ENCODE measurements around the gene BRIP1.

DNA sequence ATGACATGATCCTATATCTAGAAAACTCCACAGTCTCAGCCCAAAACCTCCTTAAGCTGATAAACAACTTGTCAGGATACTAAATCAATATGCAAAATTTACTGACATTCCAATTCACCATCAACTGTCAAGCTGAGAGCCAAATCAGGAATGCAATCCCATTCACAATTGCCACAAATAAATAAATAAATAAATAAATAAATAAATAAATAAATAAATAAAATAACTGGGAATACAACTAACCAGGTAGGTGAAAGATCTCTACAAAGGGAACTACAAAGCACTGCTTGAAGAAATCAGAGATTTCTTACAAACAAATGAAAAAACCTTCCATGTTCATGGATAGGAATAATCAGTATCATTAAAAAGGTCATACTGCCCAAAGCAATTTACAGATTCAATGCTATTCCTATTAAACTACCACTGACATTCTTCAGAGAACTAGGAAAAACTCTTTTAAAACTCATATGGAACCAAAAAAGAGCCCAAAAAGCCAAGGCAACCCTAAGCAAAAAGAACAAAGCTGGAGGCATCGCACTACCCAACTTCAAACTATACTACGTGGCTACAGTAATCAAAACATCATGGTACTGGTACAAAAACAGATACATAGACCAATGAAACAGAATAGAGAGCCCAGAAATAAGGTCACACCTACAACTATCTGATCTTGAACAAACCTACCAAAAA is 37.7 kb downstream of the BRIP1 start:
- TF ChIP-seq RBAK (tag by site-specific recombination; IDR thresholded peaks at IDR 0.05): no peak
- TF ChIP-seq, protein P1, sequence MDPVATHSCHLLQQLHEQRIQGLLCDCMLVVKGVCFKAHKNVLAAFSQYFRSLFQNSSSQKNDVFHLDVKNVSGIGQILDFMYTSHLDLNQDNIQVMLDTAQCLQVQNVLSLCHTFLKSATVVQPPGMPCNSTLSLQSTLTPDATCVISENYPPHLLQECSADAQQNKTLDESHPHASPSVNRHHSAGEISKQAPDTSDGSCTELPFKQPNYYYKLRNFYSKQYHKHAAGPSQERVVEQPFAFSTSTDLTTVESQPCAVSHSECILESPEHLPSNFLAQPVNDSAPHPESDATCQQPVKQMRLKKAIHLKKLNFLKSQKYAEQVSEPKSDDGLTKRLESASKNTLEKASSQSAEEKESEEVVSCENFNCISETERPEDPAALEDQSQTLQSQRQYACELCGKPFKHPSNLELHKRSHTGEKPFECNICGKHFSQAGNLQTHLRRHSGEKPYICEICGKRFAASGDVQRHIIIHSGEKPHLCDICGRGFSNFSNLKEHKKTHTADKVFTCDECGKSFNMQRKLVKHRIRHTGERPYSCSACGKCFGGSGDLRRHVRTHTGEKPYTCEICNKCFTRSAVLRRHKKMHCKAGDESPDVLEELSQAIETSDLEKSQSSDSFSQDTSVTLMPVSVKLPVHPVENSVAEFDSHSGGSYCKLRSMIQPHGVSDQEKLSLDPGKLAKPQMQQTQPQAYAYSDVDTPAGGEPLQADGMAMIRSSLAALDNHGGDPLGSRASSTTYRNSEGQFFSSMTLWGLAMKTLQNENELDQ (tag by site-specific recombination; IDR thresholded peaks at IDR 0.05; ENCODE audit: low read depth): no peak
- TF ChIP-seq, protein P2, sequence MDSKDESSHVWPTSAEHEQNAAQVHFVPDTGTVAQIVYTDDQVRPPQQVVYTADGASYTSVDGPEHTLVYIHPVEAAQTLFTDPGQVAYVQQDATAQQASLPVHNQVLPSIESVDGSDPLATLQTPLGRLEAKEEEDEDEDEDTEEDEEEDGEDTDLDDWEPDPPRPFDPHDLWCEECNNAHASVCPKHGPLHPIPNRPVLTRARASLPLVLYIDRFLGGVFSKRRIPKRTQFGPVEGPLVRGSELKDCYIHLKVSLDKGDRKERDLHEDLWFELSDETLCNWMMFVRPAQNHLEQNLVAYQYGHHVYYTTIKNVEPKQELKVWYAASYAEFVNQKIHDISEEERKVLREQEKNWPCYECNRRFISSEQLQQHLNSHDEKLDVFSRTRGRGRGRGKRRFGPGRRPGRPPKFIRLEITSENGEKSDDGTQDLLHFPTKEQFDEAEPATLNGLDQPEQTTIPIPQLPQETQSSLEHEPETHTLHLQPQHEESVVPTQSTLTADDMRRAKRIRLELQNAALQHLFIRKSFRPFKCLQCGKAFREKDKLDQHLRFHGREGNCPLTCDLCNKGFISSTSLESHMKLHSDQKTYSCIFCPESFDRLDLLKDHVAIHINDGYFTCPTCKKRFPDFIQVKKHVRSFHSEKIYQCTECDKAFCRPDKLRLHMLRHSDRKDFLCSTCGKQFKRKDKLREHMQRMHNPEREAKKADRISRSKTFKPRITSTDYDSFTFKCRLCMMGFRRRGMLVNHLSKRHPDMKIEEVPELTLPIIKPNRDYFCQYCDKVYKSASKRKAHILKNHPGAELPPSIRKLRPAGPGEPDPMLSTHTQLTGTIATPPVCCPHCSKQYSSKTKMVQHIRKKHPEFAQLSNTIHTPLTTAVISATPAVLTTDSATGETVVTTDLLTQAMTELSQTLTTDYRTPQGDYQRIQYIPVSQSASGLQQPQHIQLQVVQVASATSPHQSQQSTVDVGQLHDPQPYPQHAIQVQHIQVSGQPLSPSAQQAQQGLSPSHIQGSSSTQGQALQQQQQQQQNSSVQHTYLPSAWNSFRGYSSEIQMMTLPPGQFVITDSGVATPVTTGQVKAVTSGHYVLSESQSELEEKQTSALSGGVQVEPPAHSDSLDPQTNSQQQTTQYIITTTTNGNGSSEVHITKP (tag by site-specific recombination; IDR thresholded peaks at IDR 0.05): no peak
- TF ChIP-seq, protein P3, sequence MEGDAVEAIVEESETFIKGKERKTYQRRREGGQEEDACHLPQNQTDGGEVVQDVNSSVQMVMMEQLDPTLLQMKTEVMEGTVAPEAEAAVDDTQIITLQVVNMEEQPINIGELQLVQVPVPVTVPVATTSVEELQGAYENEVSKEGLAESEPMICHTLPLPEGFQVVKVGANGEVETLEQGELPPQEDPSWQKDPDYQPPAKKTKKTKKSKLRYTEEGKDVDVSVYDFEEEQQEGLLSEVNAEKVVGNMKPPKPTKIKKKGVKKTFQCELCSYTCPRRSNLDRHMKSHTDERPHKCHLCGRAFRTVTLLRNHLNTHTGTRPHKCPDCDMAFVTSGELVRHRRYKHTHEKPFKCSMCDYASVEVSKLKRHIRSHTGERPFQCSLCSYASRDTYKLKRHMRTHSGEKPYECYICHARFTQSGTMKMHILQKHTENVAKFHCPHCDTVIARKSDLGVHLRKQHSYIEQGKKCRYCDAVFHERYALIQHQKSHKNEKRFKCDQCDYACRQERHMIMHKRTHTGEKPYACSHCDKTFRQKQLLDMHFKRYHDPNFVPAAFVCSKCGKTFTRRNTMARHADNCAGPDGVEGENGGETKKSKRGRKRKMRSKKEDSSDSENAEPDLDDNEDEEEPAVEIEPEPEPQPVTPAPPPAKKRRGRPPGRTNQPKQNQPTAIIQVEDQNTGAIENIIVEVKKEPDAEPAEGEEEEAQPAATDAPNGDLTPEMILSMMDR (tag by site-specific recombination; IDR thresholded peaks at IDR 0.05): no peak
- TF ChIP-seq YY1 (tag by site-specific recombination; IDR thresholded peaks at IDR 0.05): no peak
- TF ChIP-seq ZNF366 (tag by site-specific recombination; conservative IDR thresholded peaks at IDR 0.05): no peak
- TF ChIP-seq, protein P4, sequence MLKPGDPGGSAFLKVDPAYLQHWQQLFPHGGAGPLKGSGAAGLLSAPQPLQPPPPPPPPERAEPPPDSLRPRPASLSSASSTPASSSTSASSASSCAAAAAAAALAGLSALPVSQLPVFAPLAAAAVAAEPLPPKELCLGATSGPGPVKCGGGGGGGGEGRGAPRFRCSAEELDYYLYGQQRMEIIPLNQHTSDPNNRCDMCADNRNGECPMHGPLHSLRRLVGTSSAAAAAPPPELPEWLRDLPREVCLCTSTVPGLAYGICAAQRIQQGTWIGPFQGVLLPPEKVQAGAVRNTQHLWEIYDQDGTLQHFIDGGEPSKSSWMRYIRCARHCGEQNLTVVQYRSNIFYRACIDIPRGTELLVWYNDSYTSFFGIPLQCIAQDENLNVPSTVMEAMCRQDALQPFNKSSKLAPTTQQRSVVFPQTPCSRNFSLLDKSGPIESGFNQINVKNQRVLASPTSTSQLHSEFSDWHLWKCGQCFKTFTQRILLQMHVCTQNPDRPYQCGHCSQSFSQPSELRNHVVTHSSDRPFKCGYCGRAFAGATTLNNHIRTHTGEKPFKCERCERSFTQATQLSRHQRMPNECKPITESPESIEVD (tag by site-specific recombination; IDR thresholded peaks at IDR 0.05): no peak
- no peak for TF ChIP-seq ZNF391 (tag by site-specific recombination; IDR thresholded peaks at IDR 0.05; ENCODE audit: borderline replicate concordance, low read depth)
- no peak for TF ChIP-seq ZNF239 (tag by site-specific recombination; IDR thresholded peaks at IDR 0.05)
- no peak for TF ChIP-seq ZNF350 (tag by site-specific recombination; IDR thresholded peaks at IDR 0.05)
- TF ChIP-seq, protein P5, sequence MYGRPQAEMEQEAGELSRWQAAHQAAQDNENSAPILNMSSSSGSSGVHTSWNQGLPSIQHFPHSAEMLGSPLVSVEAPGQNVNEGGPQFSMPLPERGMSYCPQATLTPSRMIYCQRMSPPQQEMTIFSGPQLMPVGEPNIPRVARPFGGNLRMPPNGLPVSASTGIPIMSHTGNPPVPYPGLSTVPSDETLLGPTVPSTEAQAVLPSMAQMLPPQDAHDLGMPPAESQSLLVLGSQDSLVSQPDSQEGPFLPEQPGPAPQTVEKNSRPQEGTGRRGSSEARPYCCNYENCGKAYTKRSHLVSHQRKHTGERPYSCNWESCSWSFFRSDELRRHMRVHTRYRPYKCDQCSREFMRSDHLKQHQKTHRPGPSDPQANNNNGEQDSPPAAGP (tag by site-specific recombination; IDR thresholded peaks at IDR 0.05): no peak
- no peak for TF ChIP-seq HOXA7 (CRISPR knock-in tag; IDR thresholded peaks at IDR 0.05; ENCODE audit: borderline replicate concordance)
